ENCODE results near the gene ATXN3L.
A peak's percentile ranks its signal among the peaks of the same experiment; 100 is the strongest.

The ATXN3L gene

DNA sequence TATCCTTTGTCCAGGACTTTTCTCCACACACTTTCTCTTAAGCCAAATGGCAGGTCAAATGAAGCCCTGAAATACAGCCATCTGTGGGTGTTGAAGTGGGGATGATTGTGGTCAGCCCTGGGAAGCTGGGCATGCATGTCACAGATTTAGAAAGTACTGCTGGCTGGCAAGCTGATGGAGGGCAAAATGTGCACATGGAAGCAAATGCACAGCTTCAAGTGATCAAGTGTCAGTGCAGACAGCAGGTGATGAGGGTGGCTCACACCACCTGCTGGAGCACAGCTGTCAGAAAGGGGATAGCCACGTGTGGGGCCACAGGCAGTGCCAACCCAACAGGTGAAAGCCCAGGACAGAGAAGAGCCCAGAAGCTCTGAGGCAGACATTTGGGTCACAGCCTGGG, 40.3 kb upstream of the ATXN3L start:
- TF ChIP-seq, protein P1, sequence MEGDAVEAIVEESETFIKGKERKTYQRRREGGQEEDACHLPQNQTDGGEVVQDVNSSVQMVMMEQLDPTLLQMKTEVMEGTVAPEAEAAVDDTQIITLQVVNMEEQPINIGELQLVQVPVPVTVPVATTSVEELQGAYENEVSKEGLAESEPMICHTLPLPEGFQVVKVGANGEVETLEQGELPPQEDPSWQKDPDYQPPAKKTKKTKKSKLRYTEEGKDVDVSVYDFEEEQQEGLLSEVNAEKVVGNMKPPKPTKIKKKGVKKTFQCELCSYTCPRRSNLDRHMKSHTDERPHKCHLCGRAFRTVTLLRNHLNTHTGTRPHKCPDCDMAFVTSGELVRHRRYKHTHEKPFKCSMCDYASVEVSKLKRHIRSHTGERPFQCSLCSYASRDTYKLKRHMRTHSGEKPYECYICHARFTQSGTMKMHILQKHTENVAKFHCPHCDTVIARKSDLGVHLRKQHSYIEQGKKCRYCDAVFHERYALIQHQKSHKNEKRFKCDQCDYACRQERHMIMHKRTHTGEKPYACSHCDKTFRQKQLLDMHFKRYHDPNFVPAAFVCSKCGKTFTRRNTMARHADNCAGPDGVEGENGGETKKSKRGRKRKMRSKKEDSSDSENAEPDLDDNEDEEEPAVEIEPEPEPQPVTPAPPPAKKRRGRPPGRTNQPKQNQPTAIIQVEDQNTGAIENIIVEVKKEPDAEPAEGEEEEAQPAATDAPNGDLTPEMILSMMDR (IDR thresholded peaks at IDR 0.05; ENCODE audit: low read length, missing control alignments), result no peak
- no peak overlapping the region for H3K4me3 ChIP-seq (replicated peaks; ENCODE audit: low read depth, low read length)
- no peak for DNase-seq (ENCODE audit: low read depth)

DNA sequence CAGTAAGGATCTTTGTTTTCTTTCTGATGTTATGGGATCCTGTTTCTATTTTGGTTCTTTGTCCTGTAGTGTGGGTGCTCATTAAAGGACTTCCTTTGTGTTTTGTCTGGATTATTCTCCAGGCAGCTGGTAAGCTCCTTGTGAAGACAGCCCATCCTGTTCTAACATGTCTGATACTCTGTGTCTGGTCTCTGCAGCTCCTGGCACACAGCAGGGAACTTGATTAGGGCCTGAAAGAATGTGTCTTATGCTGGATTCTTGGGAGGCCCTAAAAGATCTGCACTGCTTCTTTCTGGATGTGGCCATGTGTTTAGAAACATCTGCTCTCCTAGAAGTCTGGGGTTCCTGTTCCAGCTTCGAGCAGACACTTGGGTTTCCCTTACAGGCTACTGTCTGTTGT, 38.1 kb upstream of the ATXN3L start:
- DNase-seq (ENCODE audit: low read depth), result peak; percentile 31
- TF ChIP-seq, protein P1 (IDR thresholded peaks at IDR 0.05; ENCODE audit: low read length, missing control alignments), result no peak
- no peak overlapping the region for H3K4me3 ChIP-seq (replicated peaks; ENCODE audit: low read depth, low read length)

DNA sequence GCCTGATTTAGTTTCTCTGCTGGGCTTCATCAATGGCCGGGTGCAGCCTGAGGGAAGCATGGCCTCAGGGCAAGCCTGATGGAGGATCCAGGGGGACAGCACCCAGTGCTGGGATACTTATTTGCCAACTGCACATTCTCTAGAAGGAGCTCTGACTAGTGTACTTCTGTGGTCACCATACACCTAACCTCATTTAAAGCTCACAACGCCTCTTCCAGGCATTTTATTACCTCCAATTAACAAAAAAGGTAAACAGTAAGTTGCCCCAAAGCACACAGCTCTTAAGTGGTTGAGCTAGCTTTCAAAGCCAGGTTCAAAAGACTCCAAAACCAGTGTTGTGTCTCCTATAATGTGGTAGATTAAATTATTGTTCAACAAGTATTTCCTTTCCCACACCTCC, 26.8 kb upstream of the ATXN3L start:
- DNase-seq (ENCODE audit: low read depth), result no peak
- H3K4me3 ChIP-seq (replicated peaks; ENCODE audit: low read depth, low read length), result no peak overlapping the region
- TF ChIP-seq, protein P1 (IDR thresholded peaks at IDR 0.05; ENCODE audit: low read length, missing control alignments), result no peak

DNA sequence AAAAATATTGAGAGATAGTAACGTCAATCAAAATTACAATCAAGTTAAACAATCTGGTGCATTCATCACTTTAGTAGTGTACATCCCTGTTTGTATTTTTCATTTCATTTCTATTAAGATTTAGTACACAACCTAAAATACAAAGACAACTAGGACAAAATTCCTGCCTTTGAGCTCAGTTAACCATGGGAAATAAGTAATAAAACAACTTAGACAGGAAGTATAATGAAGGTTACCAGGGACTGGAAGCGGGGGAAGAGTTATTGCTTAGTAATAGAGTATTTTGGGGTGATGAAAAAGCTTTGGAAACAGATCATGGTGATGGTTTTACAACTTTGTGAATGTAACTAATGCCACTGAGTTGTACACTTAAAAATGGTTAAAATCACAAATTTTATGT, 25.6 kb upstream of the ATXN3L start:
- TF ChIP-seq, protein P1 (IDR thresholded peaks at IDR 0.05; ENCODE audit: low read length, missing control alignments), result no peak
- H3K4me3 ChIP-seq (replicated peaks; ENCODE audit: low read depth, low read length), result no peak overlapping the region
- no peak for DNase-seq (ENCODE audit: low read depth)

DNA sequence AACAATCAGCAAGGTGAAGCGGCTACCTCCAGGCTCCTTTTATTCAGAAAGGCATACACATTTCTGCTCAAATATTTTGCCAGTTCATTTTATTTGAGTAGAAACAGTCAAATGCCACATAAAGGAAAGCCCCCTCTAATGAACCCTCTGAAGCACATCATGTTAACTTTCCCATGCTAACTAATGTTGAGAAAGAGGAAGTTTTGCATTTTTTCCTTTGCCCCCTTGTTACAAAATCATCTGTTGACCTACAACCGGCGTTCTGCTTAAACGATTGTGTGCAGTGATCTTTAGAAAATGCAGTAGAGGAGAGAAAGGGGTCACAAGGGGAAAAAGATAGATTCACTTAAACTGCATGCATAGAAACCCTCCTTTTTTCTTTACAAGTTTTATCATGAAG, 25.2 kb upstream of the ATXN3L start:
- H3K4me3 ChIP-seq (replicated peaks; ENCODE audit: low read depth, low read length), result no peak overlapping the region
- DNase-seq (ENCODE audit: low read depth), result no peak
- TF ChIP-seq, protein P1 (IDR thresholded peaks at IDR 0.05; ENCODE audit: low read length, missing control alignments), result no peak

DNA sequence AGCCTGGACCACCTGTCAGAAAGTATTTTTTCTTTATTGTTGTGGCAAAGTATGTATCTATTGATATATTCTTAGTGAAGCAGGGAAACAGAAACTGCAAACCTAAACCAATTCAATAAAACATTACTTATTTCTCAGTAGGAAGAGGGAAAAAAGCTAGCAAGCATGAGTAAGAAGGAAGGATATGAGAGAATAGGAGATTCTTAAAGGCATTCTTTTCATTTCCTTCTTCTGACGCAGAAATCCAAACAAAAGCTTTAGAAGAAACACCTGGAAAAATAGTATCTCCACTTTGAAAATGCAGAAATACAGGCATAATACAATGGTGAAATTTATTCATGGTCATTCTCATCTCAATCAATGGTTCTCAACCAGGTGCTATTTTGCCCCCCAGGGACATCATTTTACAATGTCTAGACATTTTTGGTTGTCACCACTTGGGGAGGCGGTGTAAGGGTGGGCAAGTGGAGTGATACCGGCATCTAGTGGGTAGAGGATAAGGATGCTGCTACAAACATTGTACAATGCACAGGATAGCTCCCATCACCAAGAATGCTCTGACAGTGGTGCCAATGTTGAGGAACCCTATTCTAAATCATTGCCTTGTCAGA, 21.7 kb upstream of the ATXN3L start:
- no peak overlapping the region for H3K4me3 ChIP-seq (replicated peaks; ENCODE audit: low read depth, low read length)
- DNase-seq (ENCODE audit: low read depth), result peak; percentile 21
- TF ChIP-seq, protein P1 (IDR thresholded peaks at IDR 0.05; ENCODE audit: low read length, missing control alignments), result no peak

DNA sequence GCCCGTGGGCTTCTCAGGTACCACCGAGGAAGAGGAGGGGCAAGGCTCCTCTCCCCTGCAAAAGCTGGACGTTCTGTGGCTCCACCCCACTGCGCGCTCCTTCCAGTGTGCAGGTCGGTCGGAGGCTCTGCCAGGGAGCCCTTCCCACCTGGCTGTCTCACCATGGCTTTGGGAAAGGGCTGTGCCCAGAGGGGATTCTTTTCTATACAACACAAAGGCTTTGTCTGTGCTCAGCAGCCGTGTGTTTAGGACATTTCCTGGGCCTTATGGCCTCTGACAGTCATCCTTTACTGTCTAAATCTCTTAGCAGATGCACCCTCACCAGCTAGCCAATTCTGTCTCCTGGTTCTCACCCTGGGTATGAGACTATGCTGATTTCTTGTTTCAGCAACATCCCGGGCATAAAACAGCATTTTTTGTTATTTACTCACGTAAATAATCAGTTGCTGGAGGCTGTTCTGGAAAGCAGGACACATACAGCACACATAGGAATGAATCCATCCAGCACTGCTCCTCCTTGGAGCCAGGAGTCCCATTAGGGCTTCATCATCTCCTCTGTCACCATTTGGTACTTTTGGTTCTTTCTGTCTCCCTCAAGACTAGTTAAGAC, 20.4 kb upstream of the ATXN3L start:
- TF ChIP-seq, protein P1 (IDR thresholded peaks at IDR 0.05; ENCODE audit: low read length, missing control alignments), result no peak

More for the DNA sequence above, 20.4 kb upstream of the ATXN3L start:
- H3K4me3 ChIP-seq (replicated peaks; ENCODE audit: low read depth, low read length), result no peak overlapping the region
- no peak for DNase-seq (ENCODE audit: low read depth)
